Stomach (tissue), 4 donors: ENCODE results near the gene DRAXIN.

Experiments used
- CTCF ChIP-seq, 7 experiments: fragments of 450-650 bp in 4 of 7; fragments of 200-600 bp in 3 of 7; sonication (generic) in 3 of 7; IDR thresholded peaks; one replicate each; pipeline ENCODE4 v1.5.1; 2016 to 2019; ENCODE audit warnings: antibody characterized with exemption in 7 of 7, control low read depth in 2 of 7, mild to moderate bottlenecking in 1 of 7
- EP300 ChIP-seq: sonication (generic); formaldehyde crosslinking; IDR thresholded peaks from one replicate; pipeline ENCODE4 v1.6.1; 2017; ENCODE audit warnings: antibody characterized with exemption
- POLR2A ChIP-seq, 4 donors: fragments of 450-650 bp; IDR thresholded peaks; one replicate each; pipeline ENCODE4 v1.6.1; 2016; ENCODE audit warnings: antibody characterized with exemption in 4 of 4, control low read depth in 2 of 4, mild to moderate bottlenecking in 1 of 4, moderate library complexity in 1 of 4
- POLR2AphosphoS5 ChIP-seq, 3 donors: sonication (generic); formaldehyde crosslinking; IDR thresholded peaks; one replicate each; pipeline ENCODE4 v1.6.1; 2016; ENCODE audit warnings: antibody characterized with exemption in 3 of 3

DNA sequence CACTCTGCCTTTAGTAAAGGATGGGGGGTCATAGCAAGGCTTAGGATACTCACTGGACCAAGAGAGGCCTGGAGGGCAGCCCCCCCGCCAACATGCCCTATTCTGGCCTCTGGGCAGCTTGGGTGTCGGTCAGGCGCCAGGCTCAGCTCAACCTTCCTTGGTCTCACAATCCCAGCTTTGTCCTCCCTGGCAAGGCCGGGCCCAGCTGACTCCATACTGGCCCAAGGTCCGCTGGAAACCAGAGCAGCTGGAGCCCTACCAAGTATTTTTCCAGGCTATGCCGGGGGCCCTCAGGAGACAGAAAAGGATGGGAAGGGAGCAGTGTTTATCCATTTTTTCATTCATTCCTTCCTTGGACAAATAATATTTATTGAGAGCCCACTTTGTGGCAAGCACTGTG, 43.5 kb upstream of the DRAXIN start:
- TF ChIP-seq CTCF (IDR thresholded peaks at IDR 0.05) (no peak), POLR2A (IDR thresholded peaks at IDR 0.05) (no peak), EP300 (no peak), POLR2AphosphoS5 (IDR thresholded peaks at IDR 0.05) (no peak)
